Chondrocyte (in vitro differentiated cells): ENCODE measurements around the gene PAQR5. TPM values are rescaled to one million over a fixed set of nuclear protein-coding genes. Genes with fewer than 3 reads are reported as not detected.

Experiments
- DNase-seq: peaks from one replicate; pipeline ENCODE4 v3.0.0; 2021; ENCODE audit warnings: mixed read lengths, low spot score
- H3K27ac Mint-ChIP-seq: one replicate; pipeline ENCODE4 v1.8.0; 2021; ENCODE audit warnings: mild to moderate bottlenecking, moderate library complexity, mixed read lengths; ENCODE audit not compliant: unreplicated experiment
- H3K27me3 Mint-ChIP-seq: 2 replicates; pipeline ENCODE4 v1.8.0; 2021; ENCODE audit warnings: low read depth, mixed read lengths
- H3K36me3 Mint-ChIP-seq: 2 replicates; pipeline ENCODE4 v1.8.0; 2021; ENCODE audit warnings: low read depth, mixed read lengths
- H3K4me1 Mint-ChIP-seq: 2 replicates; pipeline ENCODE4 v1.8.0; 2021; ENCODE audit warnings: low read depth, mild to moderate bottlenecking, mixed read lengths
- H3K4me3 Mint-ChIP-seq: one replicate; pipeline ENCODE4 v1.8.0; 2021; ENCODE audit warnings: mild to moderate bottlenecking, moderate library complexity, mixed read lengths; ENCODE audit not compliant: unreplicated experiment
- H3K9me3 Mint-ChIP-seq: 2 replicates; pipeline ENCODE4 v1.8.0; 2021; ENCODE audit warnings: low read depth, mixed read lengths
- CTCF ChIP-seq: fragments of 200-600 bp; sonication (generic); IDR thresholded peaks from 2 replicates; pipeline ENCODE4 v1.5.0; 2021; ENCODE audit warnings: antibody characterized with exemption, mild to moderate bottlenecking, moderate library complexity
- total RNA-seq: library from RNA; stranded (reverse); gene quantifications from 3 replicates; pipeline ENCODE4 v1.2.1, GENCODE V29; 2021

The PAQR5 gene
- total RNA-seq, 1 donor from 2014 or later: 0.20 TPM

GRCh38 chr15:69391046-69391757 is 92.5 kb downstream of the PAQR5 start:
- no peak for TF ChIP-seq CTCF
- Mint-ChIP-seq H3K27me3 (no peaks in the 10 kb centered on the region), H3K4me3 (no peak overlapping the region), H3K36me3 (peaks cover 2% of the 10 kb centered on the region), H3K27ac (no peak overlapping the region), H3K4me1 (peaks cover 33% of the 10 kb centered on the region), H3K9me3 (no peaks in the 10 kb centered on the region)
- DNase-seq: no peak

- Mint-ChIP-seq H3K9me3 (no peaks in the 10 kb centered on the region), H3K36me3 (peaks cover 2% of the 10 kb centered on the region), H3K4me1 (peaks cover 33% of the 10 kb centered on the region), H3K27ac (no peak overlapping the region), H3K4me3 (no peak overlapping the region), H3K27me3 (no peaks in the 10 kb centered on the region)
- no peak for TF ChIP-seq CTCF
- no peak for DNase-seq
Measured at GRCh38 chr15:69392352-69392751, 93.6 kb downstream of the PAQR5 start.

GRCh38 chr15:69393831-69394491 is 95.2 kb downstream of the PAQR5 start:
- DNase-seq: no peak
- H3K4me3 Mint-ChIP-seq: no peak overlapping the region
- peaks cover 28% of the 10 kb centered on the region for H3K4me1 Mint-ChIP-seq
- no peaks in the 10 kb centered on the region for H3K9me3 Mint-ChIP-seq
- H3K27me3 Mint-ChIP-seq: no peaks in the 10 kb centered on the region
- TF ChIP-seq CTCF: no peak
- H3K27ac Mint-ChIP-seq: peak overlapping the region; percentile 70
- peaks cover 2% of the 10 kb centered on the region for H3K36me3 Mint-ChIP-seq

- Mint-ChIP-seq H3K27me3 (no peaks in the 10 kb centered on the region), H3K27ac (peak overlapping the region; percentile 70), H3K4me1 (peaks cover 27% of the 10 kb centered on the region)
Measured at GRCh38 chr15:69394556-69395282, 96.0 kb downstream of the PAQR5 start.

More at GRCh38 chr15:69394556-69395282, 96.0 kb downstream of the PAQR5 start:
- H3K36me3 Mint-ChIP-seq: peaks cover 2% of the 10 kb centered on the region
- no peaks in the 10 kb centered on the region for H3K9me3 Mint-ChIP-seq
- H3K4me3 Mint-ChIP-seq: peak overlapping the region; percentile 35
- TF ChIP-seq CTCF: peak; percentile 95
- no peak for DNase-seq
